Heart right ventricle (tissue), 16 donors: ENCODE measurements around the gene SPRN. TPM values are rescaled to one million over a fixed set of nuclear protein-coding genes. Genes with fewer than 3 reads are reported as not detected.

Experiments used
- ATAC-seq, 8 donors: fragments of 200-7000 bp; cut with Tn5 transposase; one replicate each; pipeline ENCODE4 v1.9.1; 2020; ENCODE audit warnings: mild to moderate bottlenecking in 8 of 8, moderate library complexity in 8 of 8, moderate number of reproducible peaks in 1 of 8
- DNase-seq, 2 donors: peaks; one replicate each; pipeline ENCODE4 v3.0.0-alpha.2; 2020
- H3K27ac ChIP-seq, 10 donors: fragments of 200-600 bp; sonication (generic) in 2 of 10; one replicate each; pipeline versions ENCODE4 v1.5.0 to v1.8.0; 2020 to 2022; ENCODE audit warnings: mild to moderate bottlenecking in 3 of 10
- H3K27me3 ChIP-seq, 7 donors: fragments of 200-600 bp; one replicate each; pipeline ENCODE4 v1.8.0; 2021 to 2022; ENCODE audit warnings: mild to moderate bottlenecking in 2 of 7
- H3K36me3 ChIP-seq, 9 donors: fragments of 200-600 bp; sonication (generic) in 1 of 9; one replicate each; pipeline versions ENCODE4 v1.5.0 to v1.8.0; 2020 to 2022; ENCODE audit warnings: mild to moderate bottlenecking in 2 of 9
- H3K4me1 ChIP-seq, 9 donors: fragments of 200-600 bp; sonication (generic) in 1 of 9; one replicate each; pipeline versions ENCODE4 v1.5.0 to v1.8.0; 2020 to 2022; ENCODE audit warnings: mild to moderate bottlenecking in 4 of 9
- H3K4me3 ChIP-seq, 10 donors: fragments of 200-600 bp; sonication (generic) in 2 of 10; one replicate each; pipeline versions ENCODE4 v1.5.0 to v1.8.0; 2020 to 2022; ENCODE audit warnings: mild to moderate bottlenecking in 7 of 10, moderate library complexity in 2 of 10
- H3K9me3 ChIP-seq, 11 donors: fragments of 200-600 bp in 10 of 11; sonication (generic) in 2 of 11; one replicate each; pipeline versions ENCODE4 v1.5.0 to v1.8.0; 2013 to 2022; ENCODE audit warnings: mild to moderate bottlenecking in 2 of 11, control low read depth in 1 of 11, moderate library complexity in 1 of 11
- CTCF ChIP-seq, 9 donors: fragments of 200-600 bp; sonication (generic) in 2 of 9; IDR thresholded peaks; one replicate each; pipeline versions ENCODE4 v1.5.0 to v1.8.0; 2021 to 2022; ENCODE audit warnings: antibody characterized with exemption in 9 of 9, mild to moderate bottlenecking in 5 of 9, moderate library complexity in 1 of 9
- WGBS, 2 donors: extraction: QIAGEN DNeasy Blood & Tissue Kit; methylation state at CpG; one replicate each; pipeline ENCODE4 v1.1.7; 2013; ENCODE audit warnings: inconsistent platforms in 1 of 2; 5-methylcytosine and 5-hydroxymethylcytosine counted together
- intact Hi-C, 10 donors: fragments of 100-400 bp; cut with DNase I; formaldehyde crosslinking; loops; one replicate each; pipeline versions ENCODE4 v1.11.1 to v1.14.2; 2022
- polyA plus RNA-seq, 2 donors: library from polyadenylated mRNA; stranded (reverse); fragments of 200-250 nt; gene quantifications; one replicate each; pipeline ENCODE4 v1.2.3, GENCODE V29; 2013
- total RNA-seq, 10 donors: library from RNA; stranded (reverse); fragmentation: NEBNext Ultra II Directional in 3 of 10; extraction: Animal tissue kit (Norgen Biotek cat#: 25700) in 3 of 10; gene quantifications; one replicate each; pipeline versions ENCODE4 v1.2.1 to v1.2.4, GENCODE V29; 2021 to 2023
- donor health status: Arrhythmogenic right ventricular cardiomyopathy.
- donor health status: ischemic (EF 13 %, LVEDD 7.1; RV severe dilation, severe dysfunction).
- donor health status: healthy with polysubstance abuse.
- donor health status: DM: no; HTN: yes; CAD: no.
- donor health status: DM: no; HTN: no; CAD: no.
- donor health status: ischemic (EF 25% LVEDD 6.9; RV normal size, moderate dysfunction).
- donor health status: ischemic (EF 25% LVEDD 5.7; RV mildly dilated, moderate dysfunction).
- donor health status: healthy.
- donor health status: DM: yes; HTN: yes; CAD: no.
- donor health status: Ischemic cardiomyopathy.
- donor health status: ischemic (EF 35%, LVEDD 5.7; RV mildly dilated, moderate dysfunction).
- donor health status: nonischemic (EF 11% LVEDD 7.7; RV severe dilation, severe dysfunction).
- donor health status: DM: yes; HTN: yes; CAD: no.
- donor health status: PGD.
- donor health status: ischemic (EF 29% LVEDD 5.4; RV normal size, mild dysfunction).
- donor health status: nonischemic (EF 23%, LVEDD 6.1; RV moderate dilation, normal function).

SPRN gene
- total and polyA plus RNA-seq, 12 donors: 0.07 to 0.22 (median 0.09) TPM; not detected in 9

- H3K4me1 ChIP-seq: peaks cover 1 to 26% (median 16%) of the 10 kb centered on the region in 9 donors
- DNase-seq (peak; percentile 74 to 82), ATAC-seq (peak; percentile 49 to 75 (median 57))
- H3K36me3 ChIP-seq: peaks cover 0 to 24% (median 0%) of the 10 kb centered on the region in 9 donors
- no peaks in the 10 kb centered on the region for H3K27me3 ChIP-seq
- H3K27ac ChIP-seq: peak within 1 kb of the TSS in 9 of 10 donors; percentile 63 to 91 (median 85)
- H3K9me3 ChIP-seq: no peaks in the 10 kb centered on the region
- 4 to 7% methylated on average over 39 to 67 of the region's 78 CpGs for WGBS, 2 donors
- no peak for TF ChIP-seq CTCF (IDR thresholded peaks at IDR 0.05)
- intact Hi-C loops: no loop called here
- peak within 1 kb of the TSS; percentile 71 to 97 (median 86) for H3K4me3 ChIP-seq
These were observed 45.1 kb downstream of the SPRN start, which contains the start of gene PAOX for GRCh38 chr10:133379152-133379800. Gene PAOX (plus strand): TSS chr10:133379262. CDS start chr10:133379317, 55 bp downstream.

GRCh38 chr10:133378251-133379096 is 46.0 kb downstream of the SPRN start:
- DNase-seq (peak; percentile 65 to 76), ATAC-seq (peak; percentile 75 to 89 (median 78))
- Histone ChIP-seq H3K27ac (peak overlapping the region in 9 of 10 donors; percentile 63 to 91 (median 82)), H3K4me1 (peaks cover 3 to 32% (median 21%) of the 10 kb centered on the region in 9 donors), H3K4me3 (peak overlapping the region; percentile 68 to 97 (median 86)), H3K36me3 (peaks cover 0 to 18% (median 0%) of the 10 kb centered on the region in 9 donors), H3K27me3 (no peaks in the 10 kb centered on the region), H3K9me3 (no peaks in the 10 kb centered on the region)
- WGBS, 2 donors: 0 to 1% methylated on average over 71 to 82 of the region's 90 CpGs
- intact Hi-C loops: no loop called here
- no peak for TF ChIP-seq CTCF (IDR thresholded peaks at IDR 0.05)

- 25 to 26% methylated on average over 20 of the region's 20 CpGs for WGBS, 2 donors
These were observed 46.6 kb downstream of the SPRN start for GRCh38 chr10:133377818-133378250.

More at GRCh38 chr10:133377818-133378250, 46.6 kb downstream of the SPRN start:
- H3K4me1 ChIP-seq: peaks cover 3 to 32% (median 21%) of the 10 kb centered on the region in 9 donors
- DNase-seq: no peak
- intact Hi-C loops: loop anchor here in 1 of 10 donors (2.0 kb wide), 1 partner anchor 69 kb away; the partner anchor contains the start of genes TUBGCP2 and ZNF511
- H3K4me3 ChIP-seq: peak overlapping the region; percentile 68 to 97 (median 86)
- H3K27me3 ChIP-seq: no peaks in the 10 kb centered on the region
- peaks cover 0 to 17% (median 0%) of the 10 kb centered on the region in 9 donors for H3K36me3 ChIP-seq
- no peaks in the 10 kb centered on the region for H3K9me3 ChIP-seq
- no peak for TF ChIP-seq CTCF (IDR thresholded peaks at IDR 0.05)
- H3K27ac ChIP-seq: peak overlapping the region in 9 of 10 donors; percentile 63 to 91 (median 82)
- ATAC-seq: peak in 6 of 8 donors; percentile 0 to 7 (median 2)
